WTC11 (cell line): ENCODE results near the gene SH2D5. TPM values are rescaled to one million over a fixed set of nuclear protein-coding genes. Genes with fewer than 3 reads are reported as not detected.

Source experiments
- AFF4 ChIP-seq: sonication (generic); formaldehyde crosslinking; IDR thresholded peaks from 2 replicates; pipeline ENCODE4 v1.8.1; 2023; ENCODE audit warnings: mild to moderate bottlenecking, missing genetic modification reagents, borderline replicate concordance
- ATF1 ChIP-seq: sonication (generic); formaldehyde crosslinking; IDR thresholded peaks from 2 replicates; pipeline ENCODE4 v1.8.1; 2023; ENCODE audit warnings: mild to moderate bottlenecking, moderate library complexity, missing genetic modification reagents
- FOXJ3 ChIP-seq: sonication (generic); formaldehyde crosslinking; IDR thresholded peaks from 2 replicates; pipeline ENCODE4 v1.9.0; 2021; ENCODE audit warnings: missing genetic modification reagents, mild to moderate bottlenecking, borderline replicate concordance
- GTF2I ChIP-seq: fragments of 250-450 bp; sonication (Bioruptor Pico); conservative IDR thresholded peaks from 2 replicates; pipeline ENCODE4 v1.4.0; 2021; ENCODE audit warnings: mild to moderate bottlenecking
- HMGA2 ChIP-seq: fragments of 250-450 bp; sonication (Bioruptor Pico); IDR thresholded peaks from 2 replicates; pipeline ENCODE4 v1.4.0; 2021; ENCODE audit warnings: mild to moderate bottlenecking, moderate library complexity
- IRF1 ChIP-seq: sonication (generic); formaldehyde crosslinking; IDR thresholded peaks from 2 replicates; pipeline ENCODE4 v1.8.0; 2023; ENCODE audit warnings: missing genetic modification reagents
- MAX ChIP-seq: sonication (generic); formaldehyde crosslinking; IDR thresholded peaks from 2 replicates; pipeline ENCODE4 v1.8.0; 2022; ENCODE audit warnings: mild to moderate bottlenecking, missing genetic modification reagents
- PRDM15 ChIP-seq: sonication (generic); formaldehyde crosslinking; IDR thresholded peaks from 2 replicates; pipeline ENCODE4 v1.8.0; 2022; ENCODE audit warnings: missing genetic modification reagents
- SP1 ChIP-seq: sonication (generic); formaldehyde crosslinking; conservative IDR thresholded peaks from 2 replicates; pipeline ENCODE4 v1.8.1; 2022; ENCODE audit warnings: missing genetic modification reagents
- USF1 ChIP-seq: sonication (generic); formaldehyde crosslinking; IDR thresholded peaks from 2 replicates; pipeline ENCODE4 v1.8.0; 2022; ENCODE audit warnings: mild to moderate bottlenecking, missing genetic modification reagents
- ZNF396 ChIP-seq: fragments of 250-450 bp; sonication (Bioruptor Pico); IDR thresholded peaks from 2 replicates; pipeline ENCODE4 v1.8.0; 2021; ENCODE audit warnings: mild to moderate bottlenecking, moderate library complexity, borderline replicate concordance
- ZNF671 ChIP-seq: fragments of 250-450 bp; sonication (Bioruptor Pico); IDR thresholded peaks from 2 replicates; pipeline ENCODE4 v1.8.0; 2021; ENCODE audit warnings: mild to moderate bottlenecking
- ZSCAN18 ChIP-seq: fragments of 250-450 bp; sonication (Bioruptor Pico); IDR thresholded peaks from 2 replicates; pipeline ENCODE4 v2.1.2; 2022; ENCODE audit warnings: mild to moderate bottlenecking, moderate library complexity
- total RNA-seq: library from RNA; stranded (reverse); gene quantifications from 3 replicates; pipeline ENCODE4 v1.2.3, GENCODE V29; 2021

Gene SH2D5
- total RNA-seq, 1 experiment from 2014 or later = 13.8 TPM

GRCh38 chr1:20729155-20729931, 3.2 kb downstream of the SH2D5 start (continued):
- TF ChIP-seq PRDM15 (CRISPR knock-in tag) (no peak), MAX (CRISPR knock-in tag) (no peak), ATF1 (CRISPR knock-in tag) (no peak), FOXJ3 (CRISPR knock-in tag) (no peak), ZSCAN18 (no peak), IRF1 (CRISPR knock-in tag) (no peak), ZNF396 (CRISPR knock-in tag) (no peak), USF1 (CRISPR knock-in tag) (no peak), GTF2I (CRISPR knock-in tag) (no peak), SP1 (CRISPR knock-in tag) (no peak), AFF4 (no peak), ZNF671 (CRISPR knock-in tag) (no peak), HMGA2 (CRISPR knock-in tag) (no peak)
- TF ChIP-seq, all 79 proteins: peak for 0
